NCI-H146 (cell line): Measurements from ENCODE around the gene COL12A1.

Experiments
- DNase-seq: peaks from one replicate; lab custom pipeline; 2025; lab: John Stamatoyannopoulos, UW

Gene COL12A1

DNA sequence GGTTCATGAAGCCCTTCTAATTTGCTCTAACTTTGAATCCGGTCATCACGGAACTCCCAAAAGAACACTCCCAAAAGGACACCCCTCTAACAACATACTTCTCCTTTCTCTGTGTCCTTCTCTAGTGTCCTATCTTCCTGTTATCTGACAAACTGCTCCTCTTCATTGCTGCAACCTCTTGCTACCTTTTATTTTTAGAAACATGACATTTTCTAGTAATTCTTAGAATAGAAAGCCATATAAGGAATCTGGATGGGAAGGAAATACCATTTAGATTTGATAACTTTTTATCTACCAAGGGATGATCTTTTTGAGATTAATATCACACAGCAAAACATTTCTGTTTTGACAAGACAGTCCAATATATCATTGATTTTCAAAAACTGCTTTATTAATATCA, 63.1 kb downstream of the COL12A1 start:
- DNase-seq, result no peak

DNA sequence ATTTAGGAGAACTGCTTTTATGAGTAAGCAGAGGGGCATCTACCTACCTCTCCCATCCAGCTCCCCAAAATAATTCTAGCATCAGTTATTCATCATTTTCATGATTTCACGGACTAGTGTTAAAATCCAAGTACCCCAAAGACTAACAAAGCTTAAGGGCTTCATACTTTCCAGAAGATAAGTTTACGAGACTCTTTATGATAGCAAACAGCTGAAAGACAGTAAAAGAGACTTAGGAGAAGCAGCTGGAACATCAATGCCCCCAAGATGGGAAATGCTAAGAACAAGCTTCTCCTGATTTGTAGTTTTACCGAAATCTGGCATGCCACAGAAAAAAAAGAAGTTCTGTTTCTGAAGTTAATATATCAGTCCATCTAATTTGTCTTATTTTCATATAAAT, 70.0 kb downstream of the COL12A1 start:
- DNase-seq, result no peak

- no peak for DNase-seq
These were observed 70.4 kb downstream of the COL12A1 start for GRCh38 chr6:75135450-75135849.

DNA sequence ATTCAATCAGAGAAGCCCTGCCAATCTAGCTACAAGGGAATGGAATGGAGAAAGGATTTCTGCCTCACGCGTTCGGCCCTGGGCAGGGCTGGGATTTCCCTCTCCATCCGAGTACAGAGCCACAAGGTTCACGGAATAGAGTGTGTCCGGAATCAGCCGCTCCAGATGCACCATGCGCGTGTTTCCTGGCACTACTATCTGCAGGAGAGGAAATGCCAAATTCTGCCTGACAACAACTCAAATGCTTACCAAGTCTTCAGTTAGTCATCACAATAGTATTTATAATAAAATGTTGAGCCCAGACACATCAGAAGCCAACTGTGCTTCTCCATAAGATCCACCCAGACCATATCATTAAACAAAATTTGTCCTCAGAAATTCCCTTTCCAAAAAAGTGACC, 75.1 kb downstream of the COL12A1 start:
- no peak for DNase-seq

GRCh38 chr6:75128878-75129570, 76.8 kb downstream of the COL12A1 start:
- DNase-seq, result no peak

GRCh38 chr6:75126518-75126917, 79.3 kb downstream of the COL12A1 start:
- DNase-seq, result no peak

DNA sequence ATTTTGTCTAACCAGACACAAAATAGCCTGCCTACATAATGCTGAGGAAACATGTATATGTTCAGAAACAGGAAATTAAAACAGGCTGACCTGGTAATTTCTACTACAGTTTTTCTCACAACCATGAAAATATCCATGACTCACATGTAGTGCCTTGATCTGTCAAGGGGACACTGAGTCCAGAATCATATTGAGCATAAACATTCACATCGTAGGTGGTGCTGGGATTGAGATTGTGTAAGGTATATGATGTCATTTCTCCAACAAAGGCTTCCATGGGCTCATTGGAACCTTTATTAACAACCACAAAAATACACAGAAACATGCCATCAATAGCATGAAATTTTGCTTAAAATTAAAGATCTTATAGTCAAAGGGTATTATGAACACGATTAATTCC, 80.9 kb downstream of the COL12A1 start:
- no peak for DNase-seq

- DNase-seq, result no peak
These were observed 81.8 kb downstream of the COL12A1 start for GRCh38 chr6:75124085-75124484.

DNA sequence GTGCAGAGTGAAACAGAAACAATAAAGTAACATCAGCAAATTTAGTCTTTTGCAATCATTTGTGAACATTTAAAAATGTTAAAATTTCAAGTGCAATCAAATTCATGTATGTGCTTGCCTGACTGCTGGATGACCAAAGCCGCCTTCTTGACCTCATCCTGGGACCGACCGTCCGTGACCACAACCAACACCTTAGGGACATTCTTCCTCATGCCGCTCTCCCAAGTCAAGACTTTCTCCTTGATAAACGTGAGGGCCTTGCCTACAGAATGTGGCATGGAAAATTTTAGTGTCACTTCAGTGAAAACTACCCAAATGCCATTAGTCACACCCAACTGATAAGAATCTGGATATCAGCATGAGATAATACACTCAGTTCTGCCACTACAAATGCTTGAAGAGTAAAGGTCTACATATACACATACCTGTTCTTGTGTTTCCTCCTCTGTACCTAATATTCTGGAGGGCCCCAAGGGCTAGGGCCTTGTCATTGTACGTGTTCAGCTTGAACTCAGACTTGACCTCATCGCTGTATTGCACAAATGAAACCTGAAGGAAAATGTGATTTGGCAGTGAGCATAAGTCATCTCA, 86.8 kb downstream of the COL12A1 start:
- DNase-seq, result no peak

DNA sequence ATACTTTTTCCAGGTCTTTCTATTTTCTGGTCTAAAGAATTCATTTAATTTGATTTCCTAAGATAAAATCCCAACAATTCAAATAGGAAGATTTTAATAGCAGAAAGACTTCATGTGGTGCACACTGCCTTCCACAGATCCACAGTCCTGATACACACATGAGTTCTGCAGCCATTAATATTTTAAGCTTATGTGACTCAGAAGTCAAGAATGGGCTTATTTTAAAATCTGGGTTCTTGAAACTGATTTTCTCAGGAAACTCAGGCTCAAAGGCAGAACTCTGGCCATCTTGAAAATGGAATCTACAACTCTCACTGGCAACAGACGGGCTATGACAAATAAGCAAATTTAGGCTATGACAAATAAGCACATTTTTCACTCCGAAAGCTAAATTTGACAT, 88.2 kb downstream of the COL12A1 start:
- no peak for DNase-seq

DNA sequence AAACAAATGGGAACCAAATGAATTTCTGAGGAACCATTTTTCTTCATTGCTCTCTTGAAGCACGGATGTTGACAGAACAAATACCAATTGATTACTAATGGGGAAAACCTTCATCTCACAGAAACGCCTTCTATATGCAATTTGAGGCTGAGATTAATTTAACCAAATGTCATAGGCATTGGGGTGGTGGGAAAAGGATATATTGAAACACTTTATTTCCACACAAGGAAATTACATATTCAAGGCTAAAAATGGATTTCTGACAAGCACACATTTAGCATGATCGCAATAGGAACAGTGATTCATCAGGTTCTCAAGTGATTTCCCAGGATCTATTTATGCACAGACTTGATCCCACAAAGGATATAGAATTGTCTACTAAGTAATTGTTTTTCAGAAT, 88.9 kb downstream of the COL12A1 start:
- no peak for DNase-seq

- DNase-seq, result no peak
These were observed 90.4 kb downstream of the COL12A1 start for GRCh38 chr6:75115481-75115880.

DNA sequence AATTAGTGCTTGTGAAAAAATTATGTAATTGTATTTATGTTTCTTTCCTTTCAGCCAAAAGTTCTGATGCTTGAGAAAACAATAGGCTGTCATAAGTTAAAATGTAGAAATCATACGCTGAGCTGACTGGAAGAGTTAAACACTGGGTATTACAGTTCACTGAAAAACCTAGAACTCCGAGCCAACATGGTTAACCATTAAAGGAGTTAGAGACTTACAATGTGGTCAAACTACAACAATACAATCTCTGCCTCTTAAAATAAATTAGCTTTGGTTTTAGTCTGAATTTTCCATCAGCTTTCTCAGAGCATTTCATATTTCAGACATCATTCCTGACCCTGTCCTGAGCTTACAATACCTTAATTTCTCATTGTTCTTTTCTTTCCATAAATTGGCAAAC, 91.0 kb downstream of the COL12A1 start:
- DNase-seq, result no peak

- no peak for DNase-seq
These were observed 91.7 kb downstream of the COL12A1 start for GRCh38 chr6:75114195-75114594.

DNA sequence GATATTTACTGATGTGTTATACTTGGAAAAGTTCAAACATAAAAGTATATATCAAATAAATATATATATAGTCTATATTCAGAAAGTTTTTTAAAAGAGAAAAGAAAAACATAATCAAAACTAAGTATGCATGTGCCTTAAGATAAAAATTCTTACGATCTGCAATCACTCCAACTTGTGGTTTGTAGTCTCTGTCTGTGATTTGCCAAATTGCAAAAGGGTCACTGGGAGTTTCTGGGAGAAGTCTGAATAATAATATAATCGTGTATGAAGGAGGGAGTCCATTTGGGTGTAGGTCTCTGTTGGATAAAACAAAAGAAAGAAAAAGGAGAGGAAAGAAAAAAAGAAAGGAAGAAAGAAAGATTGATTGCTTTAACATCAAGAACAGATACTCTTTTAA, 92.4 kb downstream of the COL12A1 start:
- no peak for DNase-seq

- no peak for DNase-seq
These were observed 96.1 kb downstream of the COL12A1 start for GRCh38 chr6:75109765-75110164.

GRCh38 chr6:75109022-75109421, 96.8 kb downstream of the COL12A1 start:
- no peak for DNase-seq

DNA sequence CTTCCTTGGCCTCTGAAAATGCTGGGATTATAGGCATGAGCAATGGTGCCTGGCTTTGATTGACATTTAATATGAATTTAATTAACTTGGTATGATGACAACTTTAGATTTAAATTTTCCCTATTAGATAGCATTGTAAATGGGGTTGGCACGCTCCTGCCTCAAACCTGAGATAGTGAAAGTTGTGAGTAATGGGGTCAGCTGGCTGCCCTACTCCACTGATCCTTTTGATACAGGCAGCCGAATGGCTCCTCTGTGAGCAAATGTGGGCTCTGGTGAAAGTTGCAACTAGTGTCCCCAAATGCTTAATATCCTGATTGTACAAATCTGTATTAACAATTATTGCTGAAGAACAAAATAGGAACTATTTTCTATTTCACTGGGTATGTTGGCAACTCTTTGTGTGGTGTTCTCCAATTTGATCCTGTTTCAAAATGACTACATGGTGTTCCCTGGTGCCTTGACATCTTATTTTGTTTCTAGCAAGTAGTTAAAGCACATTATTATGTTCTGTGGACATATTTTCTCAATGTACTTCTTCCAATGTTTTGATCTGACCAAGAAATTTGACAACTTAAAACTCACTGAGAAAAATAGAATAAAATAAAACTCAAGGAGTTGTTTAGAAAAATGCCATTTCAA, 97.4 kb downstream of the COL12A1 start:
- DNase-seq, result no peak

DNA sequence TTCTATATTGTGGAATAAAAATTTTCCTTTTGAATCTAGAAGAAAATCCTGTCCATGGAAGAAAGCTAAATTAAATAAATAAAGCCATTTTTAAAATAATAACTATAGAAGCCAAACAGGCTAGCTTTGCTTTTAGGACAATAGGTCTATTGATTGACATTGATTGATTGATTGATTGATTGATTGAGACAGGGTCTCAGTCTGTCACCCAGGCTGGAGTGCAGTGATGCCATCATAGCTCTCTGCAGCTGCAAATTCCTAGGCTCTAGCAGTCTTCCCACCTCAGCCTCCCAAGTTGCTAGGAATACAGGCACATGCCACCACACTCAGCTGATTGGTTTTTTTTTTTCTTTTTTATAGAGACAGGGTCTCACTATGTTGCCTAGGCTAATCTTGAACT, 97.9 kb downstream of the COL12A1 start:
- no peak for DNase-seq

GRCh38 chr6:75106426-75106825, 99.4 kb downstream of the COL12A1 start:
- DNase-seq, result no peak

DNA sequence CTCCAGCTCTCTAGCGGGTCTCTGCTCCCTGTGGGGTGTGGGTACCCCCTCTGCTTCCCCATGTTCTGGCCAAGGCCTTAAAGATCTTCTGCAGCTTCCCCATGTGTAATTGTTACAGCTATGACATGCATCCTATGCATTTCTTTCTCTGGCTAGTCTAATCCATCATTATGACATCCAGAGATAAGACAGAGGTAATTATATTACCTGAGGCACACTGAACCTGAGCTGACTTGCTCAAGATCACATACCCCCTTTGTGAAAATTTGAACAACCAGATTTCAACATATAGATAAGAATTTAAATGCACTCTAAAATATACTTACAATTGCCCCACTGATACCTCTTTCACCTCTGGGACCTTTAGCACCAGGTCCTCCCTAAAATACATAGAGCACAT, 102.4 kb downstream of the COL12A1 start:
- DNase-seq, result no peak

DNA sequence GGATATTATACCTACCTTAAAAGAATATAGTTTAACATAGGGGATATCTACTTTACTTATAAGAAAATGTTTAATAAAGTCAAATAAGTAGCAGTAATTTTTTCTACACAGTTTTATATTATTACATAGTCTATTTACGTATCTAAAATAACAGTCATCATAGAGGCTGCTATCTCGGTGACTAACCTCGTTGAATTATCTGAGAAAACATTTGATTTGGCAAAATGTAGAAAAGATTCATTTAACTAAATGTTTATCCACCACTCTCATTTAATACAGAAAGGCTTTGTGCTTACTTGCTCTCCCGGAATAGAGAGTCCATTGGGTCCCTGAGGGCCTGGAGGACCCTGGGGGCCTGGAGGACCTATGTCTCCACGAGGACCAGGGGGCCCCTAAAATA, 103.6 kb downstream of the COL12A1 start:
- DNase-seq, result no peak

DNA sequence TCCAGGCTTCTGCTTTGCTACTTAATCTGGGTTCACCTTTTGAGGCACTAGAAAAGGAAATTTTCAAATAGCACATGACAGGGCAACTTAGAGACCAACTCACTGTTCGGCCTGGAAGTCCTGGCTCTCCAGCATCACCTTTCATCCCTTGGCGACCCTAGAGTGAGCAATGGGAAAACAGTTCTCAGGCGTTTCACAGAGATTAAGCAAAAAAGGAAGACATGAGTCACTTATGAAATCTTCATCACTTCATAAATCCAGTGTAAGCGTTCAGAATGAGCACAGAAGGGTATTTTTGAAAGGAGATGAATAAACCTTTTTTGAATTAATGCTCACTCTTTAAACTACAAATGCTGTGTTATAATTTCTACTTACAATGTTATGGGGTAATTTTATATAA, 104.0 kb downstream of the COL12A1 start:
- DNase-seq, result no peak

- DNase-seq, result no peak
These were observed 107.1 kb downstream of the COL12A1 start for GRCh38 chr6:75098709-75099108.
